Midbrain (tissue), 1 donor: ENCODE data around the gene IGFBP3.

Experiments
- DNase-seq: peaks from one replicate; lab custom pipeline; 2025; lab: John Stamatoyannopoulos, UW

IGFBP3 gene

GRCh38 chr7:45872116-45873034, 48.7 kb downstream of the IGFBP3 start:
- no peak for DNase-seq

GRCh38 chr7:45869426-45869825, 51.6 kb downstream of the IGFBP3 start:
- no peak for DNase-seq

GRCh38 chr7:45867471-45867870, 53.6 kb downstream of the IGFBP3 start:
- no peak for DNase-seq

GRCh38 chr7:45865594-45866410, 55.3 kb downstream of the IGFBP3 start:
- no peak for DNase-seq

GRCh38 chr7:45863715-45864114, 57.4 kb downstream of the IGFBP3 start:
- DNase-seq, result no peak
